MCF 10A (cell line): ENCODE measurements around the gene TNS1. TPM values are rescaled to one million over a fixed set of nuclear protein-coding genes. Genes with fewer than 3 reads are reported as not detected.

Source experiments
- BruUV-seq: library from RNA; stranded (reverse); fragments of 400-500 nt; replicated peaks from 2 replicates; lab custom pipeline; 2021; lab: Mats Ljungman, UMichigan
- CTCF ChIA-PET: fragments of 300-600 bp; sonication (Branson Sonifier 250); formaldehyde crosslinking; extraction: SDS; loops from one replicate; lab custom pipeline; 2021; ENCODE audit warnings: antibody characterized with exemption, inconsistent platforms; lab: Yijun Ruan, JAX
- POLR2A ChIA-PET: fragments of 300-600, 350-650 bp; sonication (Branson Sonifier 250); formaldehyde crosslinking; extraction: SDS; loops from one replicate; lab custom pipeline; 2020; ENCODE audit warnings: antibody characterized with exemption, inconsistent platforms; lab: Yijun Ruan, JAX
- DNase-seq: peaks from one replicate; pipeline ENCODE4 v3.0.0-alpha.2; 2018; ENCODE audit not compliant: unreplicated experiment
- H3K27ac Mint-ChIP-seq: one replicate; pipeline ENCODE4 v1.8.0; 2022; ENCODE audit warnings: mild to moderate bottlenecking, low read depth, mixed read lengths; ENCODE audit not compliant: unreplicated experiment
- H3K27me3 Mint-ChIP-seq: one replicate; pipeline ENCODE4 v1.8.0; 2022; ENCODE audit warnings: mixed read lengths; ENCODE audit not compliant: insufficient read depth, unreplicated experiment
- H3K36me3 Mint-ChIP-seq: one replicate; pipeline ENCODE4 v1.8.0; 2022; ENCODE audit warnings: mild to moderate bottlenecking, moderate library complexity, mixed read lengths; ENCODE audit not compliant: insufficient read depth, unreplicated experiment
- H3K4me1 Mint-ChIP-seq: one replicate; pipeline ENCODE4 v1.8.0; 2022; ENCODE audit warnings: mixed read lengths; ENCODE audit not compliant: insufficient read depth, unreplicated experiment
- H3K4me3 Mint-ChIP-seq: one replicate; pipeline ENCODE4 v1.8.0; 2022; ENCODE audit warnings: mild to moderate bottlenecking, moderate library complexity, mixed read lengths; ENCODE audit not compliant: unreplicated experiment
- H3K9me3 Mint-ChIP-seq: one replicate; pipeline ENCODE4 v1.8.0; 2022; ENCODE audit warnings: mixed read lengths; ENCODE audit not compliant: unreplicated experiment
- intact Hi-C: fragments of 100-400 bp; cut with micrococcal nuclease; formaldehyde crosslinking; loops from 2 replicates; pipeline ENCODE4 v1.14.1; 2022
- total RNA-seq: library from RNA; stranded (reverse); gene quantifications from 2 replicates; pipeline ENCODE4 v1.2.3, GENCODE V29; 2022
- TF ChIP-seq, protein P1 (sequence below): fragments of 200-600 bp; IDR thresholded peaks from one replicate; pipeline ENCODE4 v1.8.0; 2022; ENCODE audit warnings: antibody characterized with exemption, mild to moderate bottlenecking; ENCODE audit not compliant: unreplicated experiment

The TNS1 gene
- total RNA-seq, 1 experiment from 2014 or later: 3.3 TPM

DNA sequence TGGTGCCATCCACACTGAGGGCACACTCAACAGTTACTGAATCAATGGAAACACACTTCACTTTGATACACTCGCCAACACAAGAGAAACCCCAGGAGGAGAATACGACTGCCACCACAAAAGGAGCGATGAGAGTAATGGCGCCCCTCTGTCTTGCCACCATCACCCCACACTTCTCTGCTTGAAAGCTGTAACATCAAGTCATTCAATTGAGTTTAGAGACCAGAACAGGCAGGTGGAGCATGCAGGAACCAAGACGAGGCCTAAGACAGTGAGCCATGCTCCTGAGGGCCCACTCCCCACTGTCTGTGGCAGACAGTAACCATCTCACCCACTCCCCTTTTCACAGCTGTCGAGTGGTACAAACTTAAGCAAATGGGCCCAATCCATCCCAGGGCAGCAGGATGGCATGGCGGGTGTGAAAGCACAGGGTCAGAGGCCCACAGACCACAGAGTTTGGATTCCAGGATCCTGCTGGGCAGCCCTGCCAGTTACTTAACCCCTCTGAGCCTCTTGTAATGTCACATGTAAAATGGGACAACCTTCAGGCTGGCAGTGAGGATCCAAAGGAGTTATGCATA is 101.9 kb downstream of the TNS1 start:
- Mint-ChIP-seq H3K4me3 (no peak overlapping the region), H3K9me3 (no peaks in the 10 kb centered on the region), H3K4me1 (peaks cover 6% of the 10 kb centered on the region), H3K27me3 (no peaks in the 10 kb centered on the region), H3K27ac (no peak overlapping the region), H3K36me3 (no peaks in the 10 kb centered on the region)
- ChIA-PET CTCF (interaction anchor here (1.5 to 6.7 kb wide), 4 partner anchors 9 to 116 kb away, joined by 4 to 61 read pairs (median 20); no protein-coding TSS in a partner anchor), POLR2A (no interaction called here)
- TF ChIP-seq, protein P1, sequence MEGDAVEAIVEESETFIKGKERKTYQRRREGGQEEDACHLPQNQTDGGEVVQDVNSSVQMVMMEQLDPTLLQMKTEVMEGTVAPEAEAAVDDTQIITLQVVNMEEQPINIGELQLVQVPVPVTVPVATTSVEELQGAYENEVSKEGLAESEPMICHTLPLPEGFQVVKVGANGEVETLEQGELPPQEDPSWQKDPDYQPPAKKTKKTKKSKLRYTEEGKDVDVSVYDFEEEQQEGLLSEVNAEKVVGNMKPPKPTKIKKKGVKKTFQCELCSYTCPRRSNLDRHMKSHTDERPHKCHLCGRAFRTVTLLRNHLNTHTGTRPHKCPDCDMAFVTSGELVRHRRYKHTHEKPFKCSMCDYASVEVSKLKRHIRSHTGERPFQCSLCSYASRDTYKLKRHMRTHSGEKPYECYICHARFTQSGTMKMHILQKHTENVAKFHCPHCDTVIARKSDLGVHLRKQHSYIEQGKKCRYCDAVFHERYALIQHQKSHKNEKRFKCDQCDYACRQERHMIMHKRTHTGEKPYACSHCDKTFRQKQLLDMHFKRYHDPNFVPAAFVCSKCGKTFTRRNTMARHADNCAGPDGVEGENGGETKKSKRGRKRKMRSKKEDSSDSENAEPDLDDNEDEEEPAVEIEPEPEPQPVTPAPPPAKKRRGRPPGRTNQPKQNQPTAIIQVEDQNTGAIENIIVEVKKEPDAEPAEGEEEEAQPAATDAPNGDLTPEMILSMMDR: no peak
- BruUV-seq: no TSS peak
- no peak for DNase-seq
- intact Hi-C loops: no loop called here

GRCh38 chr2:217900010-217900779 is 102.6 kb downstream of the TNS1 start:
- Mint-ChIP-seq H3K4me3 (no peak overlapping the region), H3K27ac (no peak overlapping the region), H3K9me3 (no peaks in the 10 kb centered on the region), H3K27me3 (no peaks in the 10 kb centered on the region), H3K36me3 (no peaks in the 10 kb centered on the region), H3K4me1 (peaks cover 6% of the 10 kb centered on the region)
- intact Hi-C loops: no loop called here
- POLR2A ChIA-PET: no interaction called here
- TF ChIP-seq, protein P1: no peak
- DNase-seq: no peak
- CTCF ChIA-PET: interaction anchor here (0.5 to 6.7 kb wide), 14 partner anchors 9 to 797 kb away, joined by 3 to 61 read pairs (median 4); no protein-coding TSS in a partner anchor
- BruUV-seq: no TSS peak

DNA sequence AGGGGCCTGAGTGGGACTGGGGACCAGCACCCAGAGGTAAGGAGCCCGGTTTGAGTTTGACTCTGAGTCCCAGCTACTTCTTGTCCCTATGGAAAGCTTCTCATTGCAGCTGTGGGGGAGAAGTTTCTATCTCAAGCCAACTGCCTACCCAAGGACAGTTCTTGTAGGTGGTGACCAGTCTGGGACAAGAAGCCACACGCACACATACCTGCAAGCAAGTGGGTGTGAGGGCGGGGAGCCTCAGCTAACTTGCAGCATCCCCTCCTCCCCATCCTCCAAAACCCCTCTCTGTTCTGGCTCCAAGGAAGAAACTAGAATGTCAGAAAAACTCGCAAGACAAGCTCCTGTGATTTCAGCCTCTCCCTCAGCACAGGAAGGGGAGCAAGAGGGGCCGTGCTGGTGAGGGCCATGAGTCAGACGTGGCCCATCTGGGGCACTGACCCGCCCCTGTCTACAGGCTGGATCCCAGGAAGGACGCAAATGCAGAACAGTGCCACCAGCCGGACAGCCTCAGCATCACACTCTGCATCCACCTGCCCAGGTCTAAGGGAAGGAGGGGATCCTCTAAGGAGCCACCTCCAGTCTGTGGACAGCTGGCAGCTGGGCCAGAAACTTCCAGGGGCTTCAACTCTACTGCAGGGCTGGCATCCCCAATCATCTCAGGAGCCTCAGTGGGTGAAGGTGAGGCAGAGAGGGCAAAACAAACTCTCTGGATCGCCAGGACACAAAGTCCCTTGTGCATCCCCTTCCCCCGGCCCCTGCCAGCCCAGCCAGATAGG is 103.4 kb downstream of the TNS1 start:
- CTCF ChIA-PET: interaction anchor here (0.5 to 6.7 kb wide), 20 partner anchors 10 to 1232 kb away, joined by 3 to 61 read pairs (median 3); no protein-coding TSS in a partner anchor
- Mint-ChIP-seq H3K9me3 (no peaks in the 10 kb centered on the region), H3K27ac (no peak overlapping the region), H3K4me3 (no peak overlapping the region), H3K36me3 (no peaks in the 10 kb centered on the region), H3K4me1 (peaks cover 6% of the 10 kb centered on the region), H3K27me3 (no peaks in the 10 kb centered on the region)
- peak; percentile 81 for DNase-seq
- BruUV-seq: no TSS peak
- intact Hi-C loops: loop anchor here (2.0 kb wide), 1 partner anchor 89 kb away; no protein-coding TSS in a partner anchor
- TF ChIP-seq, protein P1: peak; percentile 57
- POLR2A ChIA-PET: no interaction called here
